ENCODE results near the gene OTP.

- no peak for TF ChIP-seq TSHZ2 (CRISPR knock-in tag; IDR thresholded peaks at IDR 0.05)
- no peak for TF ChIP-seq ISL1 (CRISPR knock-in tag; IDR thresholded peaks at IDR 0.05)
- no peak for TF ChIP-seq ZFP30 (CRISPR knock-in tag; IDR thresholded peaks at IDR 0.05)
- no peak for TF ChIP-seq RARB (CRISPR knock-in tag; IDR thresholded peaks at IDR 0.05)
- no peak for TF ChIP-seq GLIS3 (CRISPR knock-in tag; IDR thresholded peaks at IDR 0.05)
- no peak for TF ChIP-seq CREB5 (CRISPR knock-in tag; IDR thresholded peaks at IDR 0.05; ENCODE audit: low read depth)
- TF ChIP-seq TCF4 (CRISPR knock-in tag; IDR thresholded peaks at IDR 0.05; ENCODE audit: borderline replicate concordance), result no peak
- no peak for TF ChIP-seq ZNF8 (CRISPR knock-in tag; IDR thresholded peaks at IDR 0.05)
- no peak for TF ChIP-seq PATZ1 (CRISPR knock-in tag; IDR thresholded peaks at IDR 0.05; ENCODE audit: borderline replicate concordance)
- no peak for TF ChIP-seq ARNTL (CRISPR knock-in tag; IDR thresholded peaks at IDR 0.05; ENCODE audit: borderline replicate concordance, low read depth)
Observed at GRCh38 chr5:77632526-77633206, 5.8 kb downstream of the OTP start.

Measured in SK-N-SH treated with all-trans-retinoic acid at 6 μM for 48 hours (cell line).